Measurements from ENCODE around the gene CSTPP1.

GRCh38 chr11:47155879-47156278 is 219.3 kb downstream of the CSTPP1 start:
- no peak for TF ChIP-seq CTCF (IDR thresholded peaks at IDR 0.05)
- TF ChIP-seq POLR2A (IDR thresholded peaks at IDR 0.05): no peak
